Upper lobe of left lung (tissue), 4 donors: Measurements from ENCODE around the gene CSF1R.

Experiments used
- EP300 ChIP-seq, 4 donors: sonication (generic); formaldehyde crosslinking; IDR thresholded peaks; one replicate each; pipeline ENCODE4 v1.5.1; 2017; ENCODE audit warnings: antibody characterized with exemption in 4 of 4, control low read depth in 2 of 4
- POLR2A ChIP-seq, 4 donors: fragments of 450-650 bp; IDR thresholded peaks; one replicate each; pipeline ENCODE4 v1.5.1; 2016 to 2017; ENCODE audit warnings: antibody characterized with exemption in 4 of 4, mild to moderate bottlenecking in 2 of 4
- TF ChIP-seq, protein P1 (sequence below), 6 experiments: fragments of 450-650 bp in 4 of 6; fragments of 200-600 bp in 2 of 6; sonication (generic) in 2 of 6; IDR thresholded peaks; one replicate each; pipeline ENCODE4 v1.5.1; 2016 to 2019; ENCODE audit warnings: antibody characterized with exemption in 6 of 6

DNA sequence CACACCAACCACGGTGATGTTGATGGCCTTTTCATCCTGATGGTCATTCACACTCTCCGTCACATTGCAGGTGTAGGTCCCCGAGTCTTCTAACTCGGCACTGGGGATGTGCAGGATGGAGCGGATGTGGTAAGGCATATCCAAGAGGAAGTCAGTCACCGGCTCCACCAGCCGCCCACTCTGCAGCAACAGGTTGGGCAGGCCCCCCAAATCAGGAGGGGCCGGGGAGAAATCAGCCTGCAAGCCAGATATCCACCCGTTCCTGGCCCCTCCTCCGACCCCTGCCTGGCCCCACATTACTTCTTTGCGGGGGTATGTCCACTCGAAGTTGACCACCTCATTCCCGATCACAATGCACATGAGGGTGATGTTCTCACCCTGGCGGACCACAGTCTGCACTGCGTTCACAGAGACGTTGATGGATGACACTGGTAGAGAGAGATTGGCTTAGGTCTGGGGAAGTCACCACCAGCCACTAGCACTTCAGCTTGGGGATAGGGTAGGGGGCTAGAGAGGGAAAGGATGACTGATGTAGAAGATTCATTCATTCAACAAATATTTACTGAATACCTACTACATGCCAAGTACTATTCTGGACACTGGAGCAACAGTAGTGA is 47.3 kb upstream of the CSF1R start:
- TF ChIP-seq, protein P1, sequence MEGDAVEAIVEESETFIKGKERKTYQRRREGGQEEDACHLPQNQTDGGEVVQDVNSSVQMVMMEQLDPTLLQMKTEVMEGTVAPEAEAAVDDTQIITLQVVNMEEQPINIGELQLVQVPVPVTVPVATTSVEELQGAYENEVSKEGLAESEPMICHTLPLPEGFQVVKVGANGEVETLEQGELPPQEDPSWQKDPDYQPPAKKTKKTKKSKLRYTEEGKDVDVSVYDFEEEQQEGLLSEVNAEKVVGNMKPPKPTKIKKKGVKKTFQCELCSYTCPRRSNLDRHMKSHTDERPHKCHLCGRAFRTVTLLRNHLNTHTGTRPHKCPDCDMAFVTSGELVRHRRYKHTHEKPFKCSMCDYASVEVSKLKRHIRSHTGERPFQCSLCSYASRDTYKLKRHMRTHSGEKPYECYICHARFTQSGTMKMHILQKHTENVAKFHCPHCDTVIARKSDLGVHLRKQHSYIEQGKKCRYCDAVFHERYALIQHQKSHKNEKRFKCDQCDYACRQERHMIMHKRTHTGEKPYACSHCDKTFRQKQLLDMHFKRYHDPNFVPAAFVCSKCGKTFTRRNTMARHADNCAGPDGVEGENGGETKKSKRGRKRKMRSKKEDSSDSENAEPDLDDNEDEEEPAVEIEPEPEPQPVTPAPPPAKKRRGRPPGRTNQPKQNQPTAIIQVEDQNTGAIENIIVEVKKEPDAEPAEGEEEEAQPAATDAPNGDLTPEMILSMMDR (IDR thresholded peaks at IDR 0.05) = no peak
- TF ChIP-seq POLR2A (IDR thresholded peaks at IDR 0.05) = no peak
- no peak for TF ChIP-seq EP300 (IDR thresholded peaks at IDR 0.05)
